ENCODE data around the gene PRKN.

DNA sequence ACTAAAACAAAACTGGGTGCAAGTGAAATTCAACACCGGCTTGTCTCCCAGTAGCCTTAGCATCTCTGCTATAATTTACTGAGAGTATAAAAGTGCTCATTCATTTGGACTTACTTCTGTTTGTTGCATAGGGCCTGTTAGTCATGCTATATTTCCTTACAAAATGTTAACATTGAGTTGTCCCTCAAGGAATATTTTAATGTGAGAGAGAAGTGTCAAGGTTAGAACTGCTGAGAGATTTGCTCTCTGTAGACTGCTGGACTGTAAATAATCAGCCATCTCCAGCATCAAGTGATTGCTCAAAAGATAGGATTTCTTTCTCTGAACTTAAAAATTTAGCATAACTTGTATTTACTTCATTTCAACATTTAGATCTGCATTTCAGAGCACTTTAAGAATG, 1125.2 kb downstream of the PRKN start:
- no peak for TF ChIP-seq CTCF (IDR thresholded peaks at IDR 0.05; ENCODE audit: insufficient read depth, low read depth, low read length)
- no peak for TF ChIP-seq EZH2 (IDR thresholded peaks at IDR 0.05; ENCODE audit: insufficient read depth, low read length)
